Loucy (cell line): ENCODE results near the gene COL9A1.

ENCODE experiments used
- CTCF ChIP-seq: fragments of 200-600 bp; sonication (generic); conservative IDR thresholded peaks from 2 replicates; pipeline ENCODE4 v1.5.1; 2014; ENCODE audit warnings: mild to moderate bottlenecking, antibody characterized with exemption, low read length
- EZH2phosphoT487 ChIP-seq: fragments of 200-600 bp; IDR thresholded peaks from 2 replicates; pipeline ENCODE4 v1.6.1; 2018; ENCODE audit warnings: antibody characterized with exemption, mild to moderate bottlenecking, moderate library complexity, borderline replicate concordance

GRCh38 chr6:70289299-70289698 is 13.6 kb downstream of the COL9A1 start:
- TF ChIP-seq CTCF (peak; percentile 36), EZH2phosphoT487 (no peak)
